Measurements from ENCODE around the gene LRP5. TPM values are rescaled to one million over a fixed set of nuclear protein-coding genes. Genes with fewer than 3 reads are reported as not detected.

LRP5 gene
- total RNA-seq, 4 donors from 2014 or later = 22.3 to 43.2 (median 33.8) TPM

GRCh38 chr11:68335683-68336082, 23.3 kb downstream of the LRP5 start:
- Histone ChIP-seq H3K27ac (no peak overlapping the region), H3K36me3 (no peaks in the 10 kb centered on the region)

GRCh38 chr11:68336716-68337115, 24.3 kb downstream of the LRP5 start:
- no peaks in the 10 kb centered on the region for H3K9me3 ChIP-seq
- H3K27ac ChIP-seq = no peak overlapping the region
- H3K4me3 ChIP-seq = no peak overlapping the region
- 83 to 84% methylated on average over 9 of the region's 9 CpGs for WGBS, 2 donors
- TF ChIP-seq EP300 (IDR thresholded peaks at IDR 0.05) (no peak), POLR2A (IDR thresholded peaks at IDR 0.05) (no peak), CTCF (IDR thresholded peaks at IDR 0.05) (no peak)
- H3K27me3 ChIP-seq = no peaks in the 10 kb centered on the region
- H3K36me3 ChIP-seq = no peaks in the 10 kb centered on the region
- peaks cover 0 to 50% (median 24%) of the 10 kb centered on the region in 4 donors for H3K4me1 ChIP-seq
- DNase-seq (ENCODE audit: low spot score in 2 of 2) = no peak

More at GRCh38 chr11:68335683-68336082, 23.3 kb downstream of the LRP5 start:
- no peaks in the 10 kb centered on the region for H3K9me3 ChIP-seq
- no peaks in the 10 kb centered on the region for H3K27me3 ChIP-seq
- TF ChIP-seq POLR2A (IDR thresholded peaks at IDR 0.05) (no peak), EP300 (IDR thresholded peaks at IDR 0.05) (no peak), CTCF (IDR thresholded peaks at IDR 0.05) (no peak)
- WGBS, 2 donors = 80 to 86% methylated on average over 8 of the region's 8 CpGs
- no peak overlapping the region for H3K4me3 ChIP-seq
- DNase-seq (ENCODE audit: low spot score in 2 of 2) = no peak
- H3K4me1 ChIP-seq = peaks cover 0 to 54% (median 23%) of the 10 kb centered on the region in 4 donors

- Histone ChIP-seq H3K4me1 (peaks cover 0 to 49% (median 20%) of the 10 kb centered on the region in 4 donors), H3K9me3 (no peaks in the 10 kb centered on the region), H3K4me3 (no peak overlapping the region), H3K27ac (peak overlapping the region in 2 of 4 donors; percentile 41 to 60), H3K27me3 (no peaks in the 10 kb centered on the region), H3K36me3 (no peaks in the 10 kb centered on the region)
- 73 to 83% methylated on average over 4 of the region's 4 CpGs for WGBS, 2 donors
- DNase-seq (ENCODE audit: low spot score in 2 of 2) = no peak
- TF ChIP-seq EP300 (IDR thresholded peaks at IDR 0.05) (no peak), CTCF (IDR thresholded peaks at IDR 0.05) (no peak), POLR2A (IDR thresholded peaks at IDR 0.05) (no peak)
Observed at GRCh38 chr11:68337399-68337835, 25.0 kb downstream of the LRP5 start.

- Histone ChIP-seq H3K27me3 (no peaks in the 10 kb centered on the region), H3K9me3 (no peaks in the 10 kb centered on the region), H3K36me3 (no peaks in the 10 kb centered on the region), H3K4me3 (no peak overlapping the region), H3K4me1 (peaks cover 0 to 50% (median 18%) of the 10 kb centered on the region in 4 donors), H3K27ac (peak overlapping the region in 2 of 4 donors; percentile 41 to 60)
- no peak for DNase-seq (ENCODE audit: low spot score in 2 of 2)
- peak in 1 of 2 donors; percentile 23 for TF ChIP-seq EP300 (IDR thresholded peaks at IDR 0.05)
- no peak for TF ChIP-seq POLR2A (IDR thresholded peaks at IDR 0.05)
- no peak for TF ChIP-seq CTCF (IDR thresholded peaks at IDR 0.05)
- 43 to 44% methylated on average over 11 of the region's 11 CpGs for WGBS, 2 donors
Observed at GRCh38 chr11:68338051-68338780, 25.8 kb downstream of the LRP5 start.

GRCh38 chr11:68340003-68340767, 27.8 kb downstream of the LRP5 start:
- H3K4me1 ChIP-seq = peaks cover 0 to 55% (median 18%) of the 10 kb centered on the region in 4 donors
- H3K36me3 ChIP-seq = no peaks in the 10 kb centered on the region
- no peak overlapping the region for H3K27ac ChIP-seq
- no peaks in the 10 kb centered on the region for H3K27me3 ChIP-seq
- WGBS, 2 donors = 91 to 92% methylated on average over 16 of the region's 16 CpGs
- H3K9me3 ChIP-seq = no peaks in the 10 kb centered on the region
- H3K4me3 ChIP-seq = no peak overlapping the region
- DNase-seq (ENCODE audit: low spot score in 2 of 2) = no peak
- TF ChIP-seq CTCF (IDR thresholded peaks at IDR 0.05) = no peak
